ENCODE results near the gene DRD3. TPM values are rescaled to one million over a fixed set of nuclear protein-coding genes. Genes with fewer than 3 reads are reported as not detected.

Gene DRD3
- total and polyA plus RNA-seq, 4 donors, result not detected

GRCh38 chr3:114110439-114110838, 68.4 kb downstream of the DRD3 start:
- no peak for DNase-seq (ENCODE audit: low spot score)
- H3K4me1 ChIP-seq (ENCODE audit: control insufficient read depth in 4 of 4, insufficient read depth in 4 of 4, low read length in 3 of 4), result no peaks in the 10 kb centered on the region
- 76% methylated on average over 5 of the region's 5 CpGs for WGBS
- no peaks in the 10 kb centered on the region for H3K36me3 ChIP-seq (ENCODE audit: control insufficient read depth in 4 of 4, insufficient read depth in 3 of 4, low read depth in 1 of 4, low read length in 3 of 4)
- H3K27me3 ChIP-seq (ENCODE audit: control insufficient read depth in 4 of 4, insufficient read depth in 4 of 4, low read length in 3 of 4), result no peaks in the 10 kb centered on the region
- no peaks in the 10 kb centered on the region for H3K9me3 ChIP-seq (ENCODE audit: control insufficient read depth in 4 of 4, low read length in 3 of 4)
- TF ChIP-seq NR2F2 (IDR thresholded peaks at IDR 0.05), result no peak
- no peak for TF ChIP-seq TAF1 (conservative IDR thresholded peaks at IDR 0.05)
- TF ChIP-seq RAD21 (IDR thresholded peaks at IDR 0.05), result no peak
- TF ChIP-seq ZBTB33 (IDR thresholded peaks at IDR 0.05), result no peak
- no peak for TF ChIP-seq HNF4A (conservative IDR thresholded peaks at IDR 0.05)
- TF ChIP-seq MAX (IDR thresholded peaks at IDR 0.05), result no peak
- no peak for TF ChIP-seq REST (IDR thresholded peaks at IDR 0.05)
- TF ChIP-seq JUND (IDR thresholded peaks at IDR 0.05), result no peak
- TF ChIP-seq SP1 (IDR thresholded peaks at IDR 0.05), result no peak
- TF ChIP-seq RXRA (IDR thresholded peaks at IDR 0.05), result no peak
- no peak for TF ChIP-seq GABPA (IDR thresholded peaks at IDR 0.05 in 1 of 2, conservative IDR thresholded peaks at IDR 0.05 in 1 of 2)
- no peak for TF ChIP-seq HNF4G (IDR thresholded peaks at IDR 0.05)
- no peak for TF ChIP-seq EGR1 (IDR thresholded peaks at IDR 0.05; ENCODE audit: low read depth in 2 of 2)
- no peak for TF ChIP-seq CTCF (IDR thresholded peaks at IDR 0.05; ENCODE audit: low read depth, low read length, missing input control)
- TF ChIP-seq FOXA1 (IDR thresholded peaks at IDR 0.05), result no peak
- no peak for TF ChIP-seq YY1 (IDR thresholded peaks at IDR 0.05)
- no peak overlapping the region for H3K27ac ChIP-seq (ENCODE audit: low read depth in 1 of 2, low read length in 2 of 2)
- no peak overlapping the region for H3K9ac ChIP-seq (ENCODE audit: low read depth in 1 of 2, low read length in 2 of 2)
- H3K4me3 ChIP-seq (ENCODE audit: low read depth in 1 of 3, low read length in 3 of 3), result no peak overlapping the region

GRCh38 chr3:114108137-114108536, 70.7 kb downstream of the DRD3 start:
- TF ChIP-seq CTCF (IDR thresholded peaks at IDR 0.05; ENCODE audit: low read depth, low read length, missing input control) (no peak), YY1 (IDR thresholded peaks at IDR 0.05) (no peak), JUND (IDR thresholded peaks at IDR 0.05) (no peak), TAF1 (conservative IDR thresholded peaks at IDR 0.05) (no peak), RAD21 (IDR thresholded peaks at IDR 0.05) (no peak), EGR1 (IDR thresholded peaks at IDR 0.05; ENCODE audit: low read depth in 2 of 2) (no peak), FOXA2 (IDR thresholded peaks at IDR 0.05) (no peak), HNF4A (conservative IDR thresholded peaks at IDR 0.05) (no peak), NR2F2 (IDR thresholded peaks at IDR 0.05) (no peak), MAX (IDR thresholded peaks at IDR 0.05) (no peak), HNF4G (IDR thresholded peaks at IDR 0.05) (no peak)
- H3K27ac ChIP-seq (ENCODE audit: low read depth in 1 of 2, low read length in 2 of 2), result no peak overlapping the region
- 90% methylated on average over 8 of the region's 8 CpGs for WGBS

More at GRCh38 chr3:114108137-114108536, 70.7 kb downstream of the DRD3 start:
- Histone ChIP-seq H3K9me3 (ENCODE audit: control insufficient read depth in 4 of 4, low read length in 3 of 4) (no peaks in the 10 kb centered on the region), H3K27me3 (ENCODE audit: control insufficient read depth in 4 of 4, insufficient read depth in 4 of 4, low read length in 3 of 4) (no peaks in the 10 kb centered on the region), H3K4me1 (ENCODE audit: control insufficient read depth in 4 of 4, insufficient read depth in 4 of 4, low read length in 3 of 4) (no peaks in the 10 kb centered on the region), H3K9ac (ENCODE audit: low read depth in 1 of 2, low read length in 2 of 2) (no peak overlapping the region), H3K36me3 (ENCODE audit: control insufficient read depth in 4 of 4, insufficient read depth in 3 of 4, low read depth in 1 of 4, low read length in 3 of 4) (no peaks in the 10 kb centered on the region), H3K4me3 (ENCODE audit: low read depth in 1 of 3, low read length in 3 of 3) (no peak overlapping the region)
- DNase-seq (ENCODE audit: low spot score), result no peak

All from liver (tissue), 9 donors.